ENCODE results near the gene CRYBA1.

Gene CRYBA1

GRCh38 chr17:29291163-29291752 lies 44.6 kb downstream of the CRYBA1 start:
- in situ Hi-C loops (cut with HindIII; ENCODE audit: low sequenced_read_pairs): no loop called here
- peak; percentile 53 for TF ChIP-seq CTCF (IDR thresholded peaks at IDR 0.05; ENCODE audit: low read depth, low read length)
- peak; percentile 77 for DNase-seq (ENCODE audit: low read depth, low spot score)
- H3K4me3 ChIP-seq (ENCODE audit: low read depth, low read length): peak overlapping the region; percentile 94

GRCh38 chr17:29292071-29292991 lies 45.7 kb downstream of the CRYBA1 start:
- DNase-seq (ENCODE audit: low read depth, low spot score): peak; percentile 57
- H3K4me3 ChIP-seq (ENCODE audit: low read depth, low read length): peak overlapping the region; percentile 94
- TF ChIP-seq CTCF (IDR thresholded peaks at IDR 0.05; ENCODE audit: low read depth, low read length): no peak
- in situ Hi-C loops (cut with HindIII; ENCODE audit: low sequenced_read_pairs): no loop called here

- TF ChIP-seq CTCF (IDR thresholded peaks at IDR 0.05; ENCODE audit: low read depth, low read length): no peak
- peak overlapping the region; percentile 94 for H3K4me3 ChIP-seq (ENCODE audit: low read depth, low read length)
- in situ Hi-C loops (cut with HindIII; ENCODE audit: low sequenced_read_pairs): no loop called here
Observed at GRCh38 chr17:29292992-29293889, 46.6 kb downstream of the CRYBA1 start.

GRCh38 chr17:29293890-29294579 lies 47.4 kb downstream of the CRYBA1 start, which contains the start of gene NUFIP2:
Gene NUFIP2, minus strand, starts transcription at chr17:29294148. Its CDS starts 89 bp downstream, at chr17:29294059.
- no peak for TF ChIP-seq CTCF (IDR thresholded peaks at IDR 0.05; ENCODE audit: low read depth, low read length)
- peak within 1 kb of the TSS; percentile 94 for H3K4me3 ChIP-seq (ENCODE audit: low read depth, low read length)
- peak; percentile 98 for DNase-seq (ENCODE audit: low read depth, low spot score)
- in situ Hi-C loops (cut with HindIII; ENCODE audit: low sequenced_read_pairs): no loop called here

More at GRCh38 chr17:29292992-29293889, 46.6 kb downstream of the CRYBA1 start:
- DNase-seq (ENCODE audit: low read depth, low spot score): peak; percentile 35

- no peak for TF ChIP-seq CTCF (IDR thresholded peaks at IDR 0.05; ENCODE audit: low read depth, low read length)
- peak overlapping the region; percentile 94 for H3K4me3 ChIP-seq (ENCODE audit: low read depth, low read length)
- in situ Hi-C loops (cut with HindIII; ENCODE audit: low sequenced_read_pairs): no loop called here
- no peak for DNase-seq (ENCODE audit: low read depth, low spot score)
Observed at GRCh38 chr17:29294580-29294900, 47.9 kb downstream of the CRYBA1 start.

GRCh38 chr17:29295420-29295819 lies 48.8 kb downstream of the CRYBA1 start:
- no peak for DNase-seq (ENCODE audit: low read depth, low spot score)
- in situ Hi-C loops (cut with HindIII; ENCODE audit: low sequenced_read_pairs): no loop called here
- no peak for TF ChIP-seq CTCF (IDR thresholded peaks at IDR 0.05; ENCODE audit: low read depth, low read length)
- no peak overlapping the region for H3K4me3 ChIP-seq (ENCODE audit: low read depth, low read length)

Measured in astrocyte of the spinal cord (primary cell).